CD4-positive, alpha-beta T cell treated with Interleukin-2 at 100 ng/mL for 4 hours (primary cell): ENCODE data around the gene CRBN.

Source experiments
- DNase-seq: peaks from one replicate; pipeline ENCODE4 v3.0.0-alpha.2; 2020; ENCODE audit warnings: low spot score

Gene CRBN

GRCh38 chr3:3110299-3110630 lies 69.2 kb downstream of the CRBN start, which contains the start of gene IL5RA:
TSS of gene IL5RA (minus strand) at chr3:3110374. CDS start at chr3:3104984, 5,390 bp downstream.
- DNase-seq, result peak; percentile 73

DNA sequence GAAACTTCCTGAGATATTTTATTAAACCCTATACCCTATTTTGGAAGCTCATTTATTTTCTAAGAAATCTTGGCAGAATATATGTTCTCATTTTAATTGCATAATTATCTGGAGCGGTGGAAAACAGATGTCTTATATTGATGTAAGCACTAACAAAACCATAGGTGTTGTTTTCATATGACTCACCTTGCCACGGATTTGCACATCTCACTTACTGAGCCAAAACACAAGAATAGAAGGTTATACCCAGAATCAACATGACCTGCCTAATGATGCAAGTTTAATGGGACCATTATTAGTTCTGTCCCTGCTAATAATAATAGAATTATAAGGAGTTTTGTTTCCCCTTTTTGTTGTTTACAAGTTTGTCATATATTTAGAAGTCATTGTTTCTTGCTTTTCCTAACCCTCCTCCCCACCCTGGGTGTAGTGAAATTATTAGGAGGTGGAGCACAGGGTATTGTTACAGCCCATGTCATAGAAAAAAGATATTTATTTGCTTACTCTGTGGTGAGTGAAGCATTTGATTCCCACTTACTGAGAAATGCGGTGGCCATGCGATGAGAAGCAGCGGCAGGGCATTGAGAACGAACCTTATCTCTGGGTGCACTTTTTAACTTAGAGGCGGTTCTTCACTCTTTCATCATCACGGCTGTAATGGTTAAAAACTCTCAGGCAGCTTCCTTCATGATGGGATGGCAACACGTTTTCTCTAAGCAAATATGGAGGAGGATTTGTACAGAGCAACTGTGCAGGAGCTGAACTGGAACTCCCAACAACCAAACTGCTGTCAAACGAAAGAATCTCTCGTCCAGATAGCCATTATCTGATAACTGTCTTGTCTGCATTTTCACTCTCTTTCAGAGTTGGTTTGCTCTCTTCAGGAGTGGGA lies 69.8 kb downstream of the CRBN start:
- DNase-seq, result peak; percentile 46

GRCh38 chr3:3107858-3108257 lies 71.6 kb downstream of the CRBN start:
- no peak for DNase-seq

- no peak for DNase-seq
Measured at GRCh38 chr3:3107181-3107580, 72.3 kb downstream of the CRBN start.

GRCh38 chr3:3105815-3106214 lies 73.7 kb downstream of the CRBN start:
- no peak for DNase-seq

DNA sequence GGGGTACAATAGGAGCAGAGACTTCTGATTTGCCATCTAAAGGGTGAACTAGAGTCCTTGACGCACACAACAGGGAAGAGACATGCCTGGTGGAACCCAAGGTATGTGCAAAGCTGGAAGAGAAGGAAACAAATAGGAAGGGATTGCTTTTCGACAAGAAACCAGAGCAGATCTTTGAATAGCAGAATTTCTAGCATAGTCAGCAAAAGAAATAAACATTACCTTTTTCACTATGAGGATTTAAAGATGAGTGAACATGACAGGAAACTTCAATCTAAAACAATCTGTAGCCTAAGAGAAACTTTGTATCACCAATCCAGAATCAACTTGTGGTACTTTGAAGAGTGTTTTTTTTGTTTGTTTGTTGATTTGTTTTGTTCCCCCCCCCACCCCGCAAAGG lies 74.2 kb downstream of the CRBN start:
- no peak for DNase-seq

DNA sequence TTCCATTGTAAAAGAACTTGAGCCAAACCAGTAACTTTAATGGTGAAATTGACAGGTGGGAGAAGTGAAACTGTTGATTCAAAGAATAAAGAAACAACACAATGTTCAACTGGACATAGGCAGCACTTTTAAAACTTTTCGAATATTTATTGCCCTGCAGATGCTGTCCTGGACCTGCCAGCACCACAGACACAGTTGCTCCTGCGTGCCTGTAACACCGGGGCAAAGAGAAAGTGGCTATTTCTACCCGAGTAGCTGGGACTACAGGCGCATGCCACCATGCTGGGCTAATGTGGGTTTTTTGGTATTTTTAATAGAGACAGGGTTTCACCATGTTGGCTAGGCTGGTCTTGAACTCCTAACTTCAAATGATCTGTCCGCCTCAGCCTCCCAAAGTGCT lies 76.7 kb downstream of the CRBN start:
- DNase-seq, result no peak

GRCh38 chr3:3101660-3102458 lies 77.6 kb downstream of the CRBN start:
- no peak for DNase-seq
